NB4 (cell line): ENCODE measurements around the gene TNFRSF18.

ENCODE experiments used
- CTCF ChIP-seq: IDR thresholded peaks from one replicate; pipeline ENCODE4 v1.5.1; 2012; ENCODE audit warnings: low read depth, low read length
- MAX ChIP-seq: IDR thresholded peaks from 2 replicates; pipeline ENCODE4 v1.6.1; 2011; ENCODE audit warnings: low read depth, low read length
- POLR2A ChIP-seq: IDR thresholded peaks from 2 replicates; pipeline ENCODE4 v1.6.1; 2011; ENCODE audit warnings: mild to moderate bottlenecking; ENCODE audit not compliant: insufficient read length; ENCODE audit errors: extremely low read depth

- TF ChIP-seq CTCF, result no peak
- no peak for TF ChIP-seq POLR2A
- TF ChIP-seq MAX, result no peak
These were observed 4.5 kb upstream of the TNFRSF18 start for GRCh38 chr1:1210726-1211540.
